Heart left ventricle (tissue), 16 donors: ENCODE measurements around the gene TPRN. TPM values are rescaled to one million over a fixed set of nuclear protein-coding genes. Genes with fewer than 3 reads are reported as not detected.

Experiments
- ATAC-seq, 4 donors: fragments of 200-7000 bp; cut with Tn5 transposase; one replicate each; pipeline ENCODE4 v1.9.1; 2020 to 2022; ENCODE audit warnings: moderate library complexity in 4 of 4, mild to moderate bottlenecking in 3 of 4, moderate number of reproducible peaks in 1 of 4
- DNase-seq, 5 donors: peaks; one replicate each; pipeline ENCODE4 v3.0.0-alpha.2; 2020
- H3K27ac ChIP-seq, 12 donors: fragments of 200-600 bp; sonication (generic) in 4 of 12; one replicate each; pipeline versions ENCODE4 v1.5.0 to v1.8.0; 2016 to 2022; ENCODE audit warnings: mild to moderate bottlenecking in 2 of 12
- H3K27me3 ChIP-seq, 9 donors: fragments of 200-600 bp; sonication (generic) in 2 of 9; one replicate each; pipeline versions ENCODE4 v1.5.1 to v1.8.0; 2016 to 2022; ENCODE audit warnings: mild to moderate bottlenecking in 3 of 9
- H3K36me3 ChIP-seq, 9 donors: fragments of 200-600 bp; sonication (generic) in 2 of 9; one replicate each; pipeline versions ENCODE4 v1.5.0 to v1.8.0; 2018 to 2022; ENCODE audit warnings: mild to moderate bottlenecking in 2 of 9
- H3K4me1 ChIP-seq, 12 donors: fragments of 200-600 bp; sonication (generic) in 4 of 12; one replicate each; pipeline versions ENCODE4 v1.5.0 to v1.8.0; 2016 to 2022; ENCODE audit warnings: mild to moderate bottlenecking in 3 of 12
- H3K4me3 ChIP-seq, 12 donors: fragments of 200-600 bp; sonication (generic) in 4 of 12; one replicate each; pipeline versions ENCODE4 v1.5.0 to v1.8.0; 2017 to 2022; ENCODE audit warnings: mild to moderate bottlenecking in 9 of 12, moderate library complexity in 4 of 12
- H3K9me3 ChIP-seq, 12 donors: fragments of 200-600 bp; sonication (generic) in 4 of 12; one replicate each; pipeline versions ENCODE4 v1.5.0 to v1.8.0; 2016 to 2022; ENCODE audit warnings: mild to moderate bottlenecking in 1 of 12
- CTCF ChIP-seq, 12 donors: fragments of 200-600 bp; sonication (generic) in 4 of 12; IDR thresholded peaks; one replicate each; pipeline versions ENCODE4 v1.5.0 to v1.8.0; 2018 to 2022; ENCODE audit warnings: antibody characterized with exemption in 12 of 12, mild to moderate bottlenecking in 5 of 12
- POLR2A ChIP-seq, 2 donors: fragments of 450-650 bp; IDR thresholded peaks; one replicate each; pipeline ENCODE4 v1.6.1; 2017; ENCODE audit warnings: antibody characterized with exemption in 2 of 2, mild to moderate bottlenecking in 2 of 2, moderate library complexity in 2 of 2
- WGBS, 4 donors: extraction: QIAGEN DNeasy Blood & Tissue Kit in 2 of 4; methylation state at CpG; one replicate each; pipeline versions ENCODE4 v1.1.5 to v1.1.7; 2013 to 2018; 5-methylcytosine and 5-hydroxymethylcytosine counted together
- intact Hi-C, 10 donors: fragments of 100-400 bp; cut with DNase I; formaldehyde crosslinking; loops; one replicate each; pipeline versions ENCODE4 v1.11.1 to v1.14.2; 2022
- polyA plus RNA-seq, 2 donors: library from polyadenylated mRNA; stranded (reverse); fragments of 200-250 nt; gene quantifications; one replicate each; pipeline ENCODE4 v1.2.3, GENCODE V29; 2013
- total RNA-seq, 9 donors: library from RNA; depleted of rRNA in 2 of 9; stranded (reverse); fragments of >200 nt in 2 of 9; fragmentation: NEBNext Ultra II Directional in 3 of 9; extraction: Animal tissue kit (Norgen Biotek cat#: 25700) in 3 of 9; gene quantifications; one replicate each; pipeline versions ENCODE4 v1.1.0 to v1.2.4, GENCODE V29; 2016 to 2023
- donor health status: ischemic (EF 13 %, LVEDD 7.1; RV severe dilation, severe dysfunction).
- donor health status: healthy with polysubstance abuse.
- donor health status: DM: no; HTN: yes; CAD: no.
- donor health status: DM: no; HTN: no; CAD: no.
- donor health status: ischemic (EF 25% LVEDD 6.9; RV normal size, moderate dysfunction).
- donor health status: ischemic (EF 25% LVEDD 5.7; RV mildly dilated, moderate dysfunction).
- donor health status: healthy.
- donor health status: DM: yes; HTN: yes; CAD: no.
- donor health status: ischemic (EF 35%, LVEDD 5.7; RV mildly dilated, moderate dysfunction).
- donor health status: nonischemic (EF 11% LVEDD 7.7; RV severe dilation, severe dysfunction).
- donor health status: DM: yes; HTN: yes; CAD: no.
- donor health status: PGD.
- donor health status: ischemic (EF 29% LVEDD 5.4; RV normal size, mild dysfunction).
- donor health status: nonischemic (EF 23%, LVEDD 6.1; RV moderate dilation, normal function).

Gene TPRN
- total and polyA plus RNA-seq, 11 donors = 11.5 to 18.0 (median 16.6) TPM

- Histone ChIP-seq H3K27me3 (peaks cover 9 to 56% (median 23%) of the 10 kb centered on the region in 9 donors), H3K4me1 (no peaks in the 10 kb centered on the region), H3K27ac (no peak overlapping the region), H3K36me3 (no peaks in the 10 kb centered on the region), H3K4me3 (no peak overlapping the region), H3K9me3 (no peaks in the 10 kb centered on the region)
- intact Hi-C loops = loop anchor here in 1 of 10 donors (10.0 kb wide), 1 partner anchor 357 kb away; no protein-coding TSS in a partner anchor
- WGBS, 4 donors = 34 to 43% (median 35%) methylated on average over 18 to 24 of the region's 24 CpGs
- DNase-seq (peak in 1 of 5 donors; percentile 37), ATAC-seq (no peak)
- no peak for TF ChIP-seq CTCF (IDR thresholded peaks at IDR 0.05)
- TF ChIP-seq POLR2A (IDR thresholded peaks at IDR 0.05) = no peak
These were observed 52.8 kb downstream of the TPRN start for GRCh38 chr9:137147793-137148160.

GRCh38 chr9:137147091-137147792, 53.3 kb downstream of the TPRN start:
- ATAC-seq (no peak), DNase-seq (peak in 1 of 5 donors; percentile 28)
- H3K4me3 ChIP-seq = no peak overlapping the region
- H3K4me1 ChIP-seq = no peaks in the 10 kb centered on the region
- peaks cover 9 to 61% (median 25%) of the 10 kb centered on the region in 9 donors for H3K27me3 ChIP-seq
- H3K27ac ChIP-seq = no peak overlapping the region
- WGBS, 4 donors = 83 to 87% (median 86%) methylated on average over 26 of the region's 26 CpGs
- no peaks in the 10 kb centered on the region for H3K9me3 ChIP-seq
- intact Hi-C loops = loop anchor here in 1 of 10 donors (10.0 kb wide), 1 partner anchor 358 kb away; no protein-coding TSS in a partner anchor
- TF ChIP-seq CTCF (IDR thresholded peaks at IDR 0.05) = no peak
- TF ChIP-seq POLR2A (IDR thresholded peaks at IDR 0.05) = no peak
- H3K36me3 ChIP-seq = no peaks in the 10 kb centered on the region

GRCh38 chr9:137146527-137146918, 54.0 kb downstream of the TPRN start:
- Histone ChIP-seq H3K27me3 (peaks cover 12 to 68% (median 32%) of the 10 kb centered on the region in 9 donors), H3K9me3 (no peaks in the 10 kb centered on the region), H3K27ac (no peak overlapping the region), H3K4me1 (no peaks in the 10 kb centered on the region), H3K4me3 (no peak overlapping the region), H3K36me3 (no peaks in the 10 kb centered on the region)
- 57 to 66% (median 61%) methylated on average over 7 to 9 of the region's 9 CpGs for WGBS, 4 donors
- DNase-seq = peak in 1 of 5 donors; percentile 49
- ATAC-seq = no peak
- TF ChIP-seq POLR2A (IDR thresholded peaks at IDR 0.05) (no peak), CTCF (IDR thresholded peaks at IDR 0.05) (no peak)
- intact Hi-C loops = loop anchor here in 1 of 10 donors (10.0 kb wide), 1 partner anchor 358 kb away; no protein-coding TSS in a partner anchor

GRCh38 chr9:137145731-137146526, 54.6 kb downstream of the TPRN start:
- Histone ChIP-seq H3K4me1 (no peaks in the 10 kb centered on the region), H3K27me3 (peaks cover 12 to 74% (median 38%) of the 10 kb centered on the region in 9 donors), H3K27ac (no peak overlapping the region), H3K4me3 (no peak overlapping the region), H3K9me3 (no peaks in the 10 kb centered on the region), H3K36me3 (no peaks in the 10 kb centered on the region)
- intact Hi-C loops = loop anchor here in 1 of 10 donors (10.0 kb wide), 1 partner anchor 359 kb away; no protein-coding TSS in a partner anchor
- DNase-seq = peak in 1 of 5 donors; percentile 41
- WGBS, 4 donors = 50 to 59% (median 52%) methylated on average over 25 to 49 of the region's 49 CpGs
- no peak for ATAC-seq
- no peak for TF ChIP-seq POLR2A (IDR thresholded peaks at IDR 0.05)
- no peak for TF ChIP-seq CTCF (IDR thresholded peaks at IDR 0.05)
